GM12878 (cell line): ENCODE data around the gene PNPO.

Experiments
- CHD2 ChIP-seq: IDR thresholded peaks from 2 replicates; pipeline ENCODE4 v1.6.1; 2011; ENCODE audit warnings: low read depth, low read length, improper control_type of control experiment, borderline replicate concordance
- CREM ChIP-seq: IDR thresholded peaks from 2 replicates; pipeline ENCODE4 v1.6.1; 2014; ENCODE audit warnings: antibody characterized with exemption, low read depth
- ESRRA ChIP-seq: IDR thresholded peaks from 2 replicates; pipeline ENCODE4 v1.6.1; 2012; ENCODE audit warnings: mild to moderate bottlenecking, low read length, improper control_type of control experiment
- NR2C2 ChIP-seq: IDR thresholded peaks from 2 replicates; pipeline ENCODE4 v1.6.1; 2011; ENCODE audit warnings: borderline replicate concordance, low read depth; ENCODE audit not compliant: control insufficient read depth, insufficient read length
- POLR2A ChIP-seq: IDR thresholded peaks from 2 replicates; pipeline ENCODE4 v1.6.1; 2011; ENCODE audit warnings: low read depth, mild to moderate bottlenecking, low read length
- POLR2AphosphoS5 ChIP-seq: IDR thresholded peaks from 2 replicates; pipeline ENCODE4 v1.6.1; 2011; ENCODE audit warnings: mild to moderate bottlenecking, low read length, inconsistent platforms
- SUZ12 ChIP-seq: fragments of 200-600 bp; sonication (generic); IDR thresholded peaks from one replicate; pipeline ENCODE4 v1.6.1; 2018; ENCODE audit warnings: antibody characterized with exemption, mild to moderate bottlenecking; ENCODE audit not compliant: unreplicated experiment
- TF ChIP-seq, protein P1 (sequence below), 3 experiments: IDR thresholded peaks in 2 of 3; conservative IDR thresholded peaks in 1 of 3; 2 replicates each; pipeline ENCODE4 v1.5.1; 2011; ENCODE audit warnings: low read depth in 3 of 3, low read length in 3 of 3, mild to moderate bottlenecking in 3 of 3, control low read depth in 2 of 3, moderate library complexity in 2 of 3, inconsistent platforms in 1 of 3, mixed read lengths in 1 of 3; ENCODE audit not compliant: control insufficient read depth in 2 of 3, insufficient read depth in 1 of 3; ENCODE audit errors: extremely low read depth in 1 of 3
- TF ChIP-seq, protein P2 (sequence below): fragments of 450-650 bp; IDR thresholded peaks from 2 replicates; pipeline ENCODE4 v1.6.1; 2016; ENCODE audit warnings: mild to moderate bottlenecking, moderate library complexity, borderline replicate concordance
- TF ChIP-seq, protein P3 (sequence below): fragments of 150-350 bp; IDR thresholded peaks from 2 replicates; pipeline ENCODE4 v1.6.1; 2016; ENCODE audit warnings: low read depth, low read length

DNA sequence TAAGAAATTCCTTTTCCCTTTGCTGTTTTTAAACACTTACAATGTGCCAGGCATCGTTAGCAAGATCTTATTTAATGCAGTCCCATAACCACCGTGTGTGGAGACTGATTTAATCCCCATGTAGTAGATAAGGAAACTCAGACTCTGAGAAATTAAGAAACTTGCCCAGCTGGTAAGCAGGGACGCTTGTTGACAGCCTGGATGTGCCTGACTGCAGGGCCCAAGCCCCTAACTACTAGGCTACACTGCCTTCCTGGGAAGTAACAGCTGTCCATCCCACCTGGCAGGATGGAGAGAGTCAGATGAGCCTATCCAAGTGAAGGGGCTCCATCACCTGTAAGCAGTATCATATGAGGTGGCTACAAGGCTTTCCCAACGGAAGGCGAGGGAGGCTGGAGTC lies 52.6 kb downstream of the PNPO start:
- TF ChIP-seq, protein P1, sequence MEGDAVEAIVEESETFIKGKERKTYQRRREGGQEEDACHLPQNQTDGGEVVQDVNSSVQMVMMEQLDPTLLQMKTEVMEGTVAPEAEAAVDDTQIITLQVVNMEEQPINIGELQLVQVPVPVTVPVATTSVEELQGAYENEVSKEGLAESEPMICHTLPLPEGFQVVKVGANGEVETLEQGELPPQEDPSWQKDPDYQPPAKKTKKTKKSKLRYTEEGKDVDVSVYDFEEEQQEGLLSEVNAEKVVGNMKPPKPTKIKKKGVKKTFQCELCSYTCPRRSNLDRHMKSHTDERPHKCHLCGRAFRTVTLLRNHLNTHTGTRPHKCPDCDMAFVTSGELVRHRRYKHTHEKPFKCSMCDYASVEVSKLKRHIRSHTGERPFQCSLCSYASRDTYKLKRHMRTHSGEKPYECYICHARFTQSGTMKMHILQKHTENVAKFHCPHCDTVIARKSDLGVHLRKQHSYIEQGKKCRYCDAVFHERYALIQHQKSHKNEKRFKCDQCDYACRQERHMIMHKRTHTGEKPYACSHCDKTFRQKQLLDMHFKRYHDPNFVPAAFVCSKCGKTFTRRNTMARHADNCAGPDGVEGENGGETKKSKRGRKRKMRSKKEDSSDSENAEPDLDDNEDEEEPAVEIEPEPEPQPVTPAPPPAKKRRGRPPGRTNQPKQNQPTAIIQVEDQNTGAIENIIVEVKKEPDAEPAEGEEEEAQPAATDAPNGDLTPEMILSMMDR (IDR thresholded peaks at IDR 0.05 in 2 of 3, conservative IDR thresholded peaks at IDR 0.05 in 1 of 3; ENCODE audit: control insufficient read depth in 2 of 3, extremely low read depth in 1 of 3, insufficient read depth in 1 of 3, low read depth in 3 of 3, low read length in 3 of 3): no peak
- TF ChIP-seq CREM: no peak
- TF ChIP-seq CHD2: no peak
- TF ChIP-seq SUZ12: no peak
- TF ChIP-seq ESRRA: no peak
- TF ChIP-seq NR2C2: no peak
- TF ChIP-seq, protein P2, sequence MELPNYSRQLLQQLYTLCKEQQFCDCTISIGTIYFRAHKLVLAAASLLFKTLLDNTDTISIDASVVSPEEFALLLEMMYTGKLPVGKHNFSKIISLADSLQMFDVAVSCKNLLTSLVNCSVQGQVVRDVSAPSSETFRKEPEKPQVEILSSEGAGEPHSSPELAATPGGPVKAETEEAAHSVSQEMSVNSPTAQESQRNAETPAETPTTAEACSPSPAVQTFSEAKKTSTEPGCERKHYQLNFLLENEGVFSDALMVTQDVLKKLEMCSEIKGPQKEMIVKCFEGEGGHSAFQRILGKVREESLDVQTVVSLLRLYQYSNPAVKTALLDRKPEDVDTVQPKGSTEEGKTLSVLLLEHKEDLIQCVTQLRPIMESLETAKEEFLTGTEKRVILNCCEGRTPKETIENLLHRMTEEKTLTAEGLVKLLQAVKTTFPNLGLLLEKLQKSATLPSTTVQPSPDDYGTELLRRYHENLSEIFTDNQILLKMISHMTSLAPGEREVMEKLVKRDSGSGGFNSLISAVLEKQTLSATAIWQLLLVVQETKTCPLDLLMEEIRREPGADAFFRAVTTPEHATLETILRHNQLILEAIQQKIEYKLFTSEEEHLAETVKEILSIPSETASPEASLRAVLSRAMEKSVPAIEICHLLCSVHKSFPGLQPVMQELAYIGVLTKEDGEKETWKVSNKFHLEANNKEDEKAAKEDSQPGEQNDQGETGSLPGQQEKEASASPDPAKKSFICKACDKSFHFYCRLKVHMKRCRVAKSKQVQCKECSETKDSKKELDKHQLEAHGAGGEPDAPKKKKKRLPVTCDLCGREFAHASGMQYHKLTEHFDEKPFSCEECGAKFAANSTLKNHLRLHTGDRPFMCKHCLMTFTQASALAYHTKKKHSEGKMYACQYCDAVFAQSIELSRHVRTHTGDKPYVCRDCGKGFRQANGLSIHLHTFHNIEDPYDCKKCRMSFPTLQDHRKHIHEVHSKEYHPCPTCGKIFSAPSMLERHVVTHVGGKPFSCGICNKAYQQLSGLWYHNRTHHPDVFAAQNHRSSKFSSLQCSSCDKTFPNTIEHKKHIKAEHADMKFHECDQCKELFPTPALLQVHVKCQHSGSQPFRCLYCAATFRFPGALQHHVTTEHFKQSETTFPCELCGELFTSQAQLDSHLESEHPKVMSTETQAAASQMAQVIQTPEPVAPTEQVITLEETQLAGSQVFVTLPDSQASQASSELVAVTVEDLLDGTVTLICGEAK: no peak
- no peak for TF ChIP-seq POLR2AphosphoS5
- TF ChIP-seq, protein P3, sequence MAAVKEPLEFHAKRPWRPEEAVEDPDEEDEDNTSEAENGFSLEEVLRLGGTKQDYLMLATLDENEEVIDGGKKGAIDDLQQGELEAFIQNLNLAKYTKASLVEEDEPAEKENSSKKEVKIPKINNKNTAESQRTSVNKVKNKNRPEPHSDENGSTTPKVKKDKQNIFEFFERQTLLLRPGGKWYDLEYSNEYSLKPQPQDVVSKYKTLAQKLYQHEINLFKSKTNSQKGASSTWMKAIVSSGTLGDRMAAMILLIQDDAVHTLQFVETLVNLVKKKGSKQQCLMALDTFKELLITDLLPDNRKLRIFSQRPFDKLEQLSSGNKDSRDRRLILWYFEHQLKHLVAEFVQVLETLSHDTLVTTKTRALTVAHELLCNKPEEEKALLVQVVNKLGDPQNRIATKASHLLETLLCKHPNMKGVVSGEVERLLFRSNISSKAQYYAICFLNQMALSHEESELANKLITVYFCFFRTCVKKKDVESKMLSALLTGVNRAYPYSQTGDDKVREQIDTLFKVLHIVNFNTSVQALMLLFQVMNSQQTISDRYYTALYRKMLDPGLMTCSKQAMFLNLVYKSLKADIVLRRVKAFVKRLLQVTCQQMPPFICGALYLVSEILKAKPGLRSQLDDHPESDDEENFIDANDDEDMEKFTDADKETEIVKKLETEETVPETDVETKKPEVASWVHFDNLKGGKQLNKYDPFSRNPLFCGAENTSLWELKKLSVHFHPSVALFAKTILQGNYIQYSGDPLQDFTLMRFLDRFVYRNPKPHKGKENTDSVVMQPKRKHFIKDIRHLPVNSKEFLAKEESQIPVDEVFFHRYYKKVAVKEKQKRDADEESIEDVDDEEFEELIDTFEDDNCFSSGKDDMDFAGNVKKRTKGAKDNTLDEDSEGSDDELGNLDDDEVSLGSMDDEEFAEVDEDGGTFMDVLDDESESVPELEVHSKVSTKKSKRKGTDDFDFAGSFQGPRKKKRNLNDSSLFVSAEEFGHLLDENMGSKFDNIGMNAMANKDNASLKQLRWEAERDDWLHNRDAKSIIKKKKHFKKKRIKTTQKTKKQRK: no peak
- no peak for TF ChIP-seq POLR2A
